Stimulated activated CD8-positive, alpha-beta memory T cell treated with anti-CD3 and anti-CD28 coated beads, Interleukin-7, amount 100 ng/mL, for 1 hour (primary cell): ENCODE measurements around the gene HSD11B1L.
"Not testable (repeated sequence)": the region's sequence is repeated elsewhere in the genome, so short reads cannot be mapped to it uniquely, and the experiment has no call there.

Experiments
- DNase-seq, 2 donors: peaks; one replicate each; pipeline ENCODE4 v3.0.0-alpha.2; 2020; ENCODE audit warnings: low read depth in 2 of 2

HSD11B1L gene

GRCh38 chr19:5700455-5701092 lies 19.7 kb downstream of the HSD11B1L start:
- DNase-seq = no peak

DNA sequence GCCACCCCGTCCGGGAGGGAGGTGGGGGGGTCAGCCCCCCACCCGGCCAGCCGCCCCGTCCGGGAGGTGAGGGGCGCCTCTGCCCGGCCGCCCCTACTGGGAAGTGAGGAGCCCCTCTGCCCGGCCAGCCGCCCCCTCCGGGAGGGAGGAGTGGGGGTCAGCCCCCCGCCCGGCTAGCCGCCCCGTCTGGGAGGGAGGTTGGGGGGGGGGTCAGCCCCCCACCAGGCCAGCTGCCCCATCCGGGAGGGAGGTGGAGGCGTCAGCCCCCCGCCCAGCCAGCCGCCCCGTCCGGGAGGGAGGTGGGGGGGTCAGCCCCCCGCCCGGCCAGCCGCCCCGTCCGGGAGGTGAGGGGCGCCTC lies 21.2 kb downstream of the HSD11B1L start:
- DNase-seq = not testable (repeated sequence)

DNA sequence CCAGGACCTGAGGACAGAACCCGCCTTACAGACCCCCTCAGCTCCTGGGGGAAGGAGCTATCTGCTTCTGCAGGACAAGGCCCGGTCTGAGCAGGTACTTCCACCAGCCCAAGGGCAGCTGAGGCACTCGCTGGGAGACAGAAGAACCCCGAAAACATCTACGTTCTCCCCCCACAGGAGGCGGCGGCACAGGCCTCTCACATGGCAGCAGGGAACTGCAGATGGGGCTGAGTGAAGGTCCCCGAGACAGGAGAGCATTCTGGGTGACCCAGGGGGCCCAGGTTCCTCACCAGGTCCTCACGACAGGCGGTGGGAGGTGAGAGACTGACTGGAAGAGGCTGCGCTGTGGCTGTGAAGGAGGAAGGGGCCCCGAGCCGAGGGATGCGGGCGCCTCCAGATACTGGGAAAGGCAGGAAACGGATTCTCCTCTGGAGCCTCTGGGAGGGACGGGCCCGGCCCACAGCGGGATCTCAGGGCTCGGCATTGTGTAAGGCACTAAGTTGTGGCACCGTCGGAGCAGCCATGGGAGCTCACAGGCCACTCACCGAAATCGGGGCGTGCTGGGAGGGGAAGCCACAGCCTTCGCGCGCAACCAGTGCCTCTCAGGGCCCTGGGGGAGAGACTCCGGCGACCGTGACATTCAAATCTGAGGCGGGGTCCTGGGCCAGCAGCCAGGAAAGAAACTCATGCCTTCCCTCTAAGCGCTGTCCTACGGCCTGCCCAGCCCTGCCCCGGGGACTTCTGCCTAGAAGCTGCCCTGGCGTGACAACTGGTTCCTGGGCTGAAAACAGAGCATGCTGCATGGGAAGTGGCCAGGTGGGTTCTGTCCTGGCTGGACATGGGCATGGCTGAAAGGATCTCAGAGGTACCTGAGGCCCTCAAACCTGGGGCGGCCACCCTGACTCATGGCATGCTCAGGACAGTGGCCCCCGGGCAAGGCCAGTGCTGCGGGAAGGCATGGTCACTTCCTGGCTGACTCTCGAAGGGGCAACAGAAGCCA lies 23.3 kb downstream of the HSD11B1L start:
- no peak for DNase-seq

- DNase-seq = no peak
Observed at GRCh38 chr19:5705552-5705951, 24.7 kb downstream of the HSD11B1L start.

DNA sequence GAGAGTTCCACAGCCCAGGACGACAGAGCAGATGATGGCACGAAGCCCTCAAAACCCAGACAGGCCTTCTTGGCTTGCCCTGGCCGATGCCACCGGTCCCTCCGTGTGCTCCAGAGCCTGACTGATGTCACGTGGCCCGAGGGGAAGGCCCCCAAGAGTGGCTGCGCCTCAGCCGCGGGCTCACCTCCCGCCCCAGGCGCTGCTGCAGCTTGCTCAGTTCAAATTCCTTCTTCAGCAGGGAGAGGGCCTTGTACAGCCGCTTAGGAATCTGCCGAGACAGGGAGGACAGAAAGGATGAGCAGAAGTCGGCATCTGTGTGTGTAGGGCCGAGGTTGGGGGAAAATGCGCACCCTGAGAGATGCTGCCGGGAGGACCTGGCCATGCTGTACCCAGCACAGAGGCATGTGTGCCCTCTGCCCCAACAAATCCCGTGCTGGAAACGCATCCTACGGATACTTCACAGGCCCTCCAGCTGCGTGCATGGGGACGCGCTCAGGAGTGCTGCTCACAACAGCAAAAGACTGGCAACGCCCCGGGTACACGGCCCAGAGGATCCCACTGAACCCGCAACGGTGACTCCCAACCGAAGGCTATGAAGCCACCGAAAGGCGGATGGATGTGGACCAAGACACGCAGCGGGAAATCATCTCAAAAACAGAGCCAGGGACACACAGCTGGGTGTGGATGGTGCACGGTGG lies 26.2 kb downstream of the HSD11B1L start:
- DNase-seq = no peak

DNA sequence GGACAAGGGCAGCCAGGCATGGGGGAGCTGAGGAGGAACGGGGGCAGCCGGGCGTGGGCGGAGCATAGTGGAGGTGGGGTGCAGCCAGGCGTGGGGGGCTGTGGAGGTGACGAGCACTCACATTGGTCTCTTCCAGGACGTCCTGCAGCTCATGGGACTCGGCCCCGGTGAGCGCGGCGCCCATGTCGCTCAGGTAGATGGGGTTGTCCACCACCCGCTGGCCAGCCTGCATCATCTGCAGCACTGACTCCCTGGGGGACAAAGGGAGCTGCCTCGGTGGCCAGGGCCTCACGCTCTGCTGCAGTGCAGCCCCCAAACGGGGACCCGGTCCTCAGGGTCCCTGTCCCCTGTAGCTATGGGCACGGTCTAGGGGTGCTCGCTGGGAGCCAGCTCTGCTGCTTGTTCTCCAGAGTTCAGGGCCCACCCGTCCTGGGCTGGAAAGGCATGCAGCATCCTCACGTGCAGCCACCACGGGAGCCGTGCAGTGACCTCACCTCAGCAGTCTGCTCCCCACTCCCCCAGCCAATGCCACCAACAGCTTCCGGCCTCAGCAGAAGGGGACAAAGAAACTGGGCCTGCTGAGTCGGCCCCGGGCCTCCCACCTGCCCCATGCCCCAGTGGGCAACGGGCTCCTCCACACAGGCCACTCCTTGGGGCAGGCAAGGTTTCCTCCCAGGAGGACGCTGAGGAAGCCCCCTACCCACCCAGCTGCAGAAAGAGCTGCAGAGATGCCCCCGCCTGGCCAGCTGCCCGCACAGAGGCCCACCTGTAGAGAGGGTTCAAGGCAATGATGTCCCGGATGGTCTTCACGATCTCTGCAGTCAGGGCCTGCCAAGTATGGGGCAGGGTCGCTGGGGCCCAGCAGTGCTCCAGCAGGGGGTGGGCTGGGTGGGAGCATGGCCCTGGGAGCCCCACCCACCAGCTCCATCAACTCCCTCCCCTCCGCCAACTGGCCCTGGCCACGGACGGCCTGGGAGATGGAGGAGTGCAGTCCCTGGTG lies 27.0 kb downstream of the HSD11B1L start:
- no peak for DNase-seq

GRCh38 chr19:5711025-5711424 lies 30.2 kb downstream of the HSD11B1L start:
- no peak for DNase-seq

- DNase-seq = no peak
Observed at GRCh38 chr19:5711713-5712161, 30.9 kb downstream of the HSD11B1L start.

DNA sequence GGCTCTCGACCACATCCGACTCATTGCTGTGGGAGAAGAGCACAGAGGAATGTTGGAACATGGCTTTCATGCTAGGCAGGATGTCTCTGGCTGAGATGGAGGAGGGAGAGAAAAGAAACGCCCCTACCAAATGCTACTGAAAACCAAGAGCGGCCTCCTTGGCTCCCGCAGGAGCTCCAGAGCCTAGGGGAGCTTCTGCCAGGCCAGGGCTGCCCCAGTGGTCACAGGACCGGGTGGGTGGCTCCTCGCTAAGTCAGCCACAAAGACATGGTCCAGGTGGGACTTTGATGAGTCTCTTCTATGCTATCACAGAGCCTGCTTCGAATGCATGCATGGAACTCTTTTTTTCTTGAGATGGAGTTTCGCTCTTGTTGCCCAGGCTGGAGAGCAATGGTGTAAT lies 32.4 kb downstream of the HSD11B1L start:
- no peak for DNase-seq

GRCh38 chr19:5714816-5715215 lies 34.0 kb downstream of the HSD11B1L start:
- no peak for DNase-seq

GRCh38 chr19:5717215-5717935 lies 36.5 kb downstream of the HSD11B1L start:
- DNase-seq = no peak

- no peak for DNase-seq
Observed at GRCh38 chr19:5718037-5718578, 37.3 kb downstream of the HSD11B1L start.

DNA sequence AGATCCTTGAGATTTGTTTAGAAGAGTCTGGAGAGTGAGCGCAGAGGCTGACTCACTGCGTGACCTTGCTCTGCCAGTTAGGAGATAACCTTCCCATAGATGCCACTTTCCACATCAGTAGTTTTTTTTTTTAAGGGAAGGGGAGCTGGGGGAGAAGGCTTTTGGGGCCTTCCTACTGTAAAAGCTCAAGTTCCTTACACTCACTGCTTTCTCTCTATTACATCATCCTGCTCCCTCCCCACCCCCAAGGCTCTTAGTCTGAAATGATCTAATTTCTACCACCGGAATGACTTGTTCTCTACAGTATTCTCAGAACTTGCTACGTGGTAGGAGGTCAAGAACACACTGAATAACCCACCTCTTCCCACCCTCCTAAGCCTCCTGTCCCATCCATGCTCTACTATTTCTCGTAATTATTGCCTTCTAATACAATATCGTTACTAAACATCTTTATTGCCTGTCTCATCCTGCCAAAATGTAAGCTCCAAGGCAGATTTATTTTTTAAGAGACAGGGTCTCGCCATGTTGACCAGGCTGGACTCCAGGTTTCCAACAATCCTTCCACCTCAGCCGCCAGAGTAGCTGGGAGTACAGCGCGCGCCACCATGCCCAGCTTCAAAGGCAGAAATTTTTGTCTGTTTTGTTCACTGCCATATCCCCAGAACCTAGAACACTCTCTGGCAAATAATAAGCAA lies 37.9 kb downstream of the HSD11B1L start:
- no peak for DNase-seq

DNA sequence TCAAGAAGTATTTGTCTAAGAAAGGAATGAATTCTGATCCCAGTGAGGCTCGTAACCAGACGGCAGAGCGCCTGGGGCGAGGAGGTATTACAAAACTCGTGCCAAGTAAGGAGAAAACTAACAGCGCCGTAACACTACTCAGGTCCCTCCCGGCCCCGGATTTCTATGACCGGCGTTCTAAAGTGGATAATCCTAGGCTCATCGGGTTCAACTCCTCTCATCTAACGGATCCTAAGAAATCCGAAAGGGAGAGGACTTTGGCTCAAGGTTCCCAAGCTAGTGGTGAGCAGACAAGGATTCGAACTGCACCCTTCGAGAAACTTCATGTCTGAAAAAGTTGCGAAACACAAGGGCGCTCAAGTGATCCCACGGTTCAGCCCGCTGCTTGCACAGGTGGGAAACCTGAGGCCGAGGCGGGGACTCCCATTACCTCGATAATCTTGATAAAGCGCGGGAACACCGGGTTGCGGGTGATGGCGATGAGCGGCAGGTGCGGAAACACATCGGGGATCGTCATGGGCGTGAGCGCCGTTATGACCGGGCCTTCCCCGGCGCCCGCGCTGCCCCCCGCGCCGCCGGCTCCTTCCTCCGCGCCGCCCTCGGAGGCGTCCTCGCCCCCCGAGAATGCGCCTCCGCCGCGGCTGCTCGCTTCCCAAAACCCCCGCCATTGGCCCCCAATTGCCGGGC lies 38.6 kb downstream of the HSD11B1L start:
- DNase-seq = no peak

- DNase-seq = peak; percentile 93 to 96
Observed at GRCh38 chr19:5719961-5720790, 39.3 kb downstream of the HSD11B1L start, which contains the start of the genes CATSPERD and LONP1. Gene CATSPERD (plus strand): TSS chr19:5720637. CDS start chr19:5720738, 101 bp downstream. Gene LONP1 (minus strand): TSS chr19:5720146. CDS start chr19:5720132, 14 bp downstream.

GRCh38 chr19:5727453-5728050 lies 46.7 kb downstream of the HSD11B1L start:
- DNase-seq = no peak

- DNase-seq = not testable (repeated sequence)
Observed at GRCh38 chr19:5733172-5733571, 52.3 kb downstream of the HSD11B1L start.
